Upper lobe of left lung (tissue), 4 donors: ENCODE results near the gene BTBD7.

Source experiments
- CTCF ChIP-seq, 6 experiments: fragments of 450-650 bp in 4 of 6; fragments of 200-600 bp in 2 of 6; sonication (generic) in 2 of 6; IDR thresholded peaks; one replicate each; pipeline ENCODE4 v1.5.1; 2016 to 2019; ENCODE audit warnings: antibody characterized with exemption in 6 of 6
- EP300 ChIP-seq, 4 donors: sonication (generic); formaldehyde crosslinking; IDR thresholded peaks; one replicate each; pipeline ENCODE4 v1.5.1; 2017; ENCODE audit warnings: antibody characterized with exemption in 4 of 4, control low read depth in 2 of 4
- POLR2A ChIP-seq, 4 donors: fragments of 450-650 bp; IDR thresholded peaks; one replicate each; pipeline ENCODE4 v1.5.1; 2016 to 2017; ENCODE audit warnings: antibody characterized with exemption in 4 of 4, mild to moderate bottlenecking in 2 of 4
- POLR2AphosphoS5 ChIP-seq, 2 donors: sonication (generic); formaldehyde crosslinking; IDR thresholded peaks; one replicate each; pipeline ENCODE4 v1.5.1; 2017; ENCODE audit warnings: antibody characterized with exemption in 2 of 2

DNA sequence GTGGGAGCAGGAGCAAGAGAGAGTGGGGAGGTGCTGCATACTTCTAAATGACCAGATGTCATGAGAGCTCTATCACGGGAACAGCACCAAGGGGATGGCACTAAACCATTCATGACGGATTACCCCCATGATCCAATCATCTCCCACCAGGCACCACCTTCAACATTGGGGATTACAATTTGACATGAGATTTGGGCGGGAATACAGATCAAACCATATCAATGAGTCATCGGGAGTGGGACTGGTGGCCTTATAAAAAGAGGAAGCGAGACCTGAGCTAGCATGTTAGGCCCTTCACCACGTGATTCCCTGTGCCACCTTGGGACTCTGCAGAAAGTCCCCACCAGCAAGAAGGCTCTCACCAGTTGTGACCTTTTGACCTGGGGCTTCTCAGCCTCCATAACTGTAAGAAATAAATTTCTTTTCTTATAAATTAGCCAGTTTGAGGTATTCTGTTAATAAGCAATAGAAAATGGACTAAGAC lies 42.9 kb upstream of the BTBD7 start:
- TF ChIP-seq POLR2A (IDR thresholded peaks at IDR 0.05) (no peak), CTCF (IDR thresholded peaks at IDR 0.05) (no peak), POLR2AphosphoS5 (IDR thresholded peaks at IDR 0.05) (no peak), EP300 (IDR thresholded peaks at IDR 0.05) (no peak)
